B cell (primary cell): ENCODE measurements around the gene KCNG3. TPM values are rescaled to one million over a fixed set of nuclear protein-coding genes. Genes with fewer than 3 reads are reported as not detected.

Experiments
- ATAC-seq: fragments of 200-7000 bp; cut with Tn5 transposase; one replicate; pipeline ENCODE4 v1.10.0; 2021; ENCODE audit warnings: low read depth, mild to moderate bottlenecking, moderate number of reproducible peaks, moderate library complexity
- CTCF ChIA-PET: fragments of 350-600 bp; sonication (Branson Sonifier 250); formaldehyde crosslinking; loops from one replicate; lab custom pipeline; 2021; ENCODE audit warnings: antibody characterized with exemption, inconsistent platforms; lab: Charles Lee
- POLR2A ChIA-PET: fragments of 350-600 bp; sonication (Branson Sonifier 250); formaldehyde crosslinking; loops from one replicate; lab custom pipeline; 2021; ENCODE audit warnings: antibody characterized with exemption; lab: Charles Lee
- DNase-seq: peaks from one replicate; pipeline ENCODE4 v3.0.0; 2013
- H2AFZ ChIP-seq: 2 replicates; pipeline ENCODE4 v1.6.1; 2012; ENCODE audit warnings: mild to moderate bottlenecking, low read depth, low read length; ENCODE audit not compliant: insufficient read depth, poor library complexity, severe bottlenecking
- H3K27ac ChIP-seq, 2 donors: 1 replicate in 1 of 2; 2 replicates in 1 of 2; pipeline ENCODE4 v1.5.1; 2012 to 2013; ENCODE audit warnings: low read length in 2 of 2, mild to moderate bottlenecking in 2 of 2, moderate library complexity in 1 of 2
- H3K27me3 ChIP-seq, 4 experiments: fragments of 200-600 bp in 1 of 4; sonication (generic) in 1 of 4; replicated peaks in 1 of 4; 1 replicate in 2 of 4; 2 replicates in 2 of 4; pipeline versions ENCODE4 v1.6.1 to v1.7.0; 2013 to 2016; ENCODE audit warnings: low read length in 3 of 4, mild to moderate bottlenecking in 2 of 4, mixed read lengths in 1 of 4, moderate library complexity in 1 of 4; ENCODE audit not compliant: insufficient read depth in 4 of 4, control insufficient read depth in 3 of 4; ENCODE audit errors: control extremely low read depth in 1 of 4
- H3K36me3 ChIP-seq, 2 experiments: replicated peaks in 1 of 2; 1 replicate in 1 of 2; 2 replicates in 1 of 2; pipeline versions ENCODE4 v1.6.1 to v1.7.1; 2013; ENCODE audit warnings: low read length in 1 of 2; ENCODE audit not compliant: insufficient read depth in 2 of 2, control insufficient read depth in 1 of 2; ENCODE audit errors: control extremely low read depth in 1 of 2, extremely low read depth in 1 of 2
- H3K4me1 ChIP-seq, 2 donors: fragments of 200-600 bp in 1 of 2; sonication (generic) in 1 of 2; 1 replicate in 1 of 2; 2 replicates in 1 of 2; pipeline versions ENCODE4 v1.5.1 to v1.6.1; 2013 to 2017; ENCODE audit warnings: low read length in 2 of 2; ENCODE audit not compliant: control insufficient read depth in 2 of 2, insufficient read depth in 2 of 2
- H3K4me2 ChIP-seq: replicated peaks from 2 replicates; pipeline ENCODE3; 2012; ENCODE audit warnings: mild to moderate bottlenecking, low read depth, low read length; ENCODE audit not compliant: poor library complexity, severe bottlenecking
- H3K4me3 ChIP-seq, 5 experiments: fragments of 200-600 bp in 1 of 5; sonication (generic) in 1 of 5; 1 replicate in 3 of 5; 2 replicates in 2 of 5; pipeline versions ENCODE4 v1.5.1 to v1.7.0; 2011 to 2016; ENCODE audit warnings: low read length in 4 of 5, mild to moderate bottlenecking in 4 of 5, low read depth in 2 of 5, control low read depth in 1 of 5, moderate library complexity in 1 of 5; ENCODE audit not compliant: insufficient read depth in 1 of 5; ENCODE audit errors: control extremely low read depth in 1 of 5, extremely low read depth in 1 of 5
- H3K79me2 ChIP-seq: fragments of 200-600 bp; sonication (generic); one replicate; pipeline ENCODE4 v1.6.0; 2016; ENCODE audit warnings: low read length; ENCODE audit not compliant: control insufficient read depth, insufficient read depth
- H3K9ac ChIP-seq: fragments of 200-600 bp; sonication (generic); 2 replicates; pipeline ENCODE4 v1.6.1; 2017; ENCODE audit warnings: mild to moderate bottlenecking, low read length, moderate library complexity
- H3K9me3 ChIP-seq, 3 donors: one replicate each; pipeline versions ENCODE4 v1.6.1 to v1.7.1; 2013; ENCODE audit warnings: low read length in 2 of 3; ENCODE audit not compliant: control insufficient read depth in 2 of 3, insufficient read depth in 1 of 3; ENCODE audit errors: control extremely low read depth in 1 of 3
- H4K20me1 ChIP-seq: 2 replicates; pipeline ENCODE4 v1.6.0; 2012; ENCODE audit warnings: mild to moderate bottlenecking, low read length; ENCODE audit not compliant: insufficient read depth, control insufficient read depth, poor library complexity, severe bottlenecking
- H3K27ac Mint-ChIP-seq: one replicate; pipeline ENCODE4 v1.8.0; 2021; ENCODE audit warnings: mixed read lengths
- H3K27me3 Mint-ChIP-seq: one replicate; pipeline ENCODE4 v1.8.0; 2021; ENCODE audit warnings: mixed read lengths
- H3K4me1 Mint-ChIP-seq: one replicate; pipeline ENCODE4 v1.8.0; 2021; ENCODE audit warnings: mixed read lengths
- H3K4me3 Mint-ChIP-seq: one replicate; pipeline ENCODE4 v1.8.0; 2021; ENCODE audit warnings: mixed read lengths
- H3K9me3 Mint-ChIP-seq: one replicate; pipeline ENCODE4 v1.8.0; 2022; ENCODE audit warnings: mixed read lengths; ENCODE audit not compliant: insufficient read depth
- CTCF ChIP-seq: fragments of 200-600 bp; IDR thresholded peaks from one replicate; pipeline ENCODE4 v1.8.0; 2022; ENCODE audit warnings: antibody characterized with exemption, mild to moderate bottlenecking
- EZH2 ChIP-seq: IDR thresholded peaks from 2 replicates; pipeline ENCODE4 v1.6.1; 2012; ENCODE audit warnings: borderline replicate concordance, low read depth, mild to moderate bottlenecking, moderate library complexity, low read length; ENCODE audit not compliant: insufficient read depth, poor library complexity, severe bottlenecking
- WGBS: methylation state at CpG from one replicate; pipeline ENCODE4 v1.1.5; 2013; ENCODE audit warnings: missing lambda C conversion rate; ENCODE audit not compliant: insufficient coverage; 5-methylcytosine and 5-hydroxymethylcytosine counted together
- intact Hi-C: fragments of 100-400 bp; cut with micrococcal nuclease; formaldehyde crosslinking; loops from one replicate; pipeline ENCODE4 v1.10.0; 2022
- polyA plus RNA-seq: library from polyadenylated mRNA; depleted of rRNA; stranded (reverse); fragments of >200 nt; gene quantifications from 2 replicates; pipeline ENCODE4 v1.2.3, GENCODE V29; 2012
- total RNA-seq, 2 donors: library from RNA; stranded (reverse); fragments of 120-200 nt in 1 of 2; gene quantifications; 1 replicate in 1 of 2; 2 replicates in 1 of 2; pipeline versions ENCODE4 v1.2.3 to v1.2.4, GENCODE V29; 2013 to 2022

The KCNG3 gene
- total and polyA plus RNA-seq, 2 donors (not counting 1 experiment from before 2014, with no cell fraction given): not detected

- H3K4me1 Mint-ChIP-seq: no peaks in the 10 kb centered on the region
- ChIA-PET POLR2A (no interaction called here), CTCF (no interaction called here)
- 100% methylated on average over 1 of the region's 4 CpGs for WGBS
- Histone ChIP-seq H3K4me3 (no peak overlapping the region), H3K4me1 (no peaks in the 10 kb centered on the region), H3K9ac (no peak overlapping the region), H4K20me1 (no peaks in the 10 kb centered on the region), H3K9me3 (no peaks in the 10 kb centered on the region), H3K4me2 (no peak overlapping the region), H2AFZ (no peak overlapping the region), H3K79me2 (no peaks in the 10 kb centered on the region), H3K27ac (no peak overlapping the region), H3K36me3 (no peaks in the 10 kb centered on the region), H3K27me3 (no peaks in the 10 kb centered on the region)
- no peaks in the 10 kb centered on the region for H3K9me3 Mint-ChIP-seq
- peaks cover 3% of the 10 kb centered on the region for H3K27me3 Mint-ChIP-seq
- TF ChIP-seq EZH2: no peak
- no peak for TF ChIP-seq CTCF
- H3K4me3 Mint-ChIP-seq: no peak overlapping the region
- ATAC-seq (no peak), DNase-seq (no peak)
- H3K27ac Mint-ChIP-seq: no peak overlapping the region
- intact Hi-C loops: no loop called here
Observed at GRCh38 chr2:42464631-42465030, 29.2 kb downstream of the KCNG3 start.

GRCh38 chr2:42463570-42463969 is 30.2 kb downstream of the KCNG3 start:
- H3K36me3 ChIP-seq: no peaks in the 10 kb centered on the region
- H3K27ac ChIP-seq: no peak overlapping the region
- TF ChIP-seq EZH2: no peak
- TF ChIP-seq CTCF: no peak
- intact Hi-C loops: no loop called here
- H3K79me2 ChIP-seq: no peaks in the 10 kb centered on the region
- H3K9me3 ChIP-seq: no peaks in the 10 kb centered on the region
- ChIA-PET CTCF (no interaction called here), POLR2A (no interaction called here)
- H3K27me3 ChIP-seq: no peaks in the 10 kb centered on the region
- ATAC-seq (no peak), DNase-seq (no peak)
- Mint-ChIP-seq H3K9me3 (no peaks in the 10 kb centered on the region), H3K27ac (no peak overlapping the region), H3K27me3 (peaks cover 10% of the 10 kb centered on the region), H3K4me1 (no peaks in the 10 kb centered on the region), H3K4me3 (no peak overlapping the region)
- no peak overlapping the region for H3K4me3 ChIP-seq
- H4K20me1 ChIP-seq: no peaks in the 10 kb centered on the region
- no peak overlapping the region for H3K4me2 ChIP-seq
- no peak overlapping the region for H3K9ac ChIP-seq
- no peaks in the 10 kb centered on the region for H3K4me1 ChIP-seq
- H2AFZ ChIP-seq: no peak overlapping the region
- WGBS: 97% methylated on average over 6 of the region's 6 CpGs
